Activated CD8-positive, alpha-beta memory T cell treated with anti-CD3 and anti-CD28 coated beads, Interleukin-2, amount 50 U/mL, for 1 hour (primary cell): Measurements from ENCODE around the gene B4GALT5.

ENCODE experiments used
- DNase-seq: peaks from one replicate; pipeline ENCODE4 v3.0.0-alpha.2; 2020; ENCODE audit errors: extremely low read depth

B4GALT5 gene

DNA sequence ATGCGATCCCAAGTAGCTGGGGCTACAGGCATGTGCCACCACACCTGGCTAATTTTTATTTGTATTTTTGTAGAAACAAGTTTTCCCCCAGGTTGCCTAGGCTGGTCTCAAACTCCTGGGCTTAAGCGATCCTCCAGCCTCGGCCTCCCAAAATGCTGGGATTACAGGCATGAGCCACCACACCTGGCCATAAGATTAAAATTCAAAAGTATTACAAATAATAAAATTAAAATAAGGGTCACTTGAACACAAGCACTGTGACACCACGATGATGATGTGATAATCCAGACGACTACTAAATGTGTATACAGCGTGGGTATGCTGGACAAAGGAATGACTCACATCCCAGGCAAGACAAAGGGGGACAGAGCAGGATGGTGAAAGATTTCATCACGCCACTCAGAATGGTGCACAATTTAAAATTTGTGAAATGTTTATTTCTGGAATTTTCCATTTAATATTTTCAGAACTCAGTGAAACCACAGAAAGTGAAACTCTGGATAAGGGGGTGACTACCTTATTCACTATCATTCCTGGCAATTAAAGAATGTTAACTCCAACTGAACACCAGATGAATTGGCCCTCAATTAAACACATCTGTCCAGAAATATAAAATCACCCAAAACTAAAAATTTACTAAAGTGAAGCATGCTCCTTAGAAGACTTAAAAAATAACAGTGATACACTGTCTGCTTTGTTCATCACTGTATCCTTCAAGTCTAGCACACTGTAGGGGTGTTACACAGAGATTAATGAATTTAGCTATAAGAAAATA lies 13.1 kb downstream of the B4GALT5 start:
- no peak for DNase-seq

DNA sequence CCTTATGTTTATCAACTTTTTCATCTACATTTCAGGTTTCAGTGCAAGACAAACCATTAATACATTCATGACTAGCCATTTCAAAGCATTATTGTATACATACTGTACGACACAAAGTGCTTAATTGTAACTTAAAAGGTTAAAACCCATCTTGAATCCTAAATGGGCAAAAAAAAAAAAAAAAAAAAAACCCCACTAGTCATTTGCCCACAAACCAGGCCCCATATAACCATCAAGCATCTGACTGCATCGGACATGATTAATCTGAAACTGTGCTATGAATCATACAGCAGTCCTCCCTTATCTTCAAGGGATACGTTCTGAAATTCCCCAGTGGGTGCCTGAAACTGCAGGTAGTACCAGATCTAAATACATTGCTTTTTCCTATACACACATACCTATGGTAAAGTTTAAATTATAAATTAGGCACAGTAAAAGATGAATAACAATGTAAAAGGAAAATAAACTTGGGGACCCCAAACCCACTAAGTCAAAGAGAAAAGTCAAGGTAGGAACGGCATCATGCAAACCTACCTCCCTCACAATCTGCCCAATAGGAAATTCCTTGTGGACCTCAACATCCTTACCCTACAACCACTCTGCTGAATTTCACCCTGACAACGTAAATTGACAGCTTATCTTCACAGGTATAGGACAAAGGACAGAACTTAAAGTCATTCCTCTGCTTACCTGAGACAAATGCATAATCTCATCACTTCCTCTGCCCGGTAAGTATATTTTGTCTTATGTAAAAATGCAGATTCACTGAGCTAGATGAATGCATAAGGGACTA lies 14.3 kb downstream of the B4GALT5 start:
- DNase-seq, result no peak

DNA sequence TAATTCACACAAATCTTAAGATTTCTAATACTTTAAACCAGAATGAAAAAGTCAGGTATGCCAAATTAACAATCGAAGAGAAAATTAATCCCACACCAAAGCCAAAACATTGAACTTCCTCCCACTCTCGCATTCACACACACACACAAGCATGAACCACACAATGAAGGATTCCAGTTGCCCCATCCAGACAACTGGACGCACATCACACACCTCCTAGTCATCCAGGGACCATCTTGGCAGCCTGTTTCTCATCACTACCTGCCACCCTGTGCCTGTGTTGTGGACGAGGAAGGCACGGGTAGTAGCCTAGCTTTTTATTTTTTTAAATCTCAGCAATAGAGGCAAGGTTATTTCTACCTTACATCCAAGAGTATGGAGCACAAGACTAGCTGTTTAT lies 15.2 kb downstream of the B4GALT5 start:
- no peak for DNase-seq

DNA sequence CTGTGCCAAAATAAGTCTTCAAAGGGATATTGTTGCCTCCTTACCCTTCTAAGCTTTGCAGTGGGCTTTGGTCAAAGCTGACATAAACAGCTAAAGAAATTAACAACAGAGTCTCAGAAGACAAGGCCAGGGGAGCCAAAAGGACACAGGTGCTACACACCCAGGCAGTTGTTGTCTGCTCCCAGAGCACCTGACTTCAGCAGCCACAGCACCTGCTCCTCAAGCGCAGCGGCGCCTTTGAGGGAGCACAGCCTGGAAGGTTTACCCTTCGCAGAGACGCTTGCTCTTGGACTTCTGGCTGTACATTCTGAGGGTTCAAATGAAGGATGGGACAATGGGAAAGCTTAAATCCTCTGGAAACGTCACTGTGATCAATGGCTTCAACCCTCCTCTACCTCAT lies 16.6 kb downstream of the B4GALT5 start:
- DNase-seq, result no peak

DNA sequence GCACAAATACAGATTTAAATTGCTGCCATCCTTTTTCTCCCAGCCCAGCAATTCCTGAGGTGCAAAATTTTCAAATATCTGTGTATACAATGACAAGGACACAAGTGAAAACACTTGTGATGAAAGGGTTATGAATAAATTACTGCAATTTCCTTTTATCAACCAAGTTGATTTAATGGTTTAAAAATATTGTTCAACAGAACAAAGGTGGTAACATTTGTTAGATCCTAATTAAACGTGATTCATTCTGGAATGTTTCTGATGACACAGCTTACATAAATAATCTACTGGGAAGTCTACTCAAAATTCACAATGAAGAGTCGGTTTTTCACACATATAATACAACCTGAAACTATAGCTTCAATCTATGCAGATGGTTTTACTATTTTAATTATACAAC lies 17.1 kb downstream of the B4GALT5 start:
- no peak for DNase-seq

DNA sequence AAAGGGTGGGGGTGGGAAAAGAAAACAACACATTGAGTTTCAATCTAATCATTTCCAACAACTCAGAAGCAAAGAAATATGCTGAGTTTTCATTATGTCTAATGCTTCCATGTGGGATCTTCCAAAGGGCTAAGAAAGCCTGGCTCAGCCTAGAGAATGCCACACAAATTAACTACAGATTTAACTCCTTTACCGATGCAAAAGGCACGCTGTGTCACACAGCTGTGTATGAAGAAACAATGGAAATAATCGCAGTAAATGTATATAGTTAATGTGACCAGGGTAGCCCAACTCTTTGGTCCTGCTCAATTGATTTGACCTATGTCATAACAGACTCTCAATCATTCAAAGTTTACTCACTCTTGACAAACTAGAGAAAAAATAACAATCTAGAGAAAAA lies 17.8 kb downstream of the B4GALT5 start:
- no peak for DNase-seq

DNA sequence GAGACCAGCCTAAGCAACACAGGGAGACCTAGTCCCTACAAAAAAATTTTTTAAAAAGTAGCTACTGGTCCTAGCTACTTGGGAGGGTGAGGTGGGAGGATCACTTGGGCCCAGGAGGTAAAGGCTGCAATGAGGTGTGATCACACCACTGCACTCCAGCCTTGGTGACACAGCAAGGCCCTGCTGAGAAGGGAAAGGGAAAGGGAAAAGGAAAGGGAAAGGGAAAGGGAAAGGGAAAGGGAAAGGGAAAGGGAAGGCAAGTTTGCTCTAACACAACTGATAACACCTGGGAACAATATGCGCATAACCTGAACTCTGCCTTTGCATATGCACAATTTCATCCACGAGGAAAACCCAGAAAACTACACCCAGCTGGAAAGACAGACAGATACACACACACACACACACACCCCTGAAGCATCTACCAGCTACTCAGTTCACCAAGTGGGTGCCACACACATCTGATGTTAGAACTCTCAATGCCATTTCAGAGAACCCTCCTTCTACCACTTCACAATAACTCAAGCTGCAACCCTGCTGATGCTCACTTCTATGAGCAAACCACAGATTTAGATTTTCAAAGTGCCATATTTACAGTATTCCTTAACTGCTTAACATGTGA lies 19.1 kb downstream of the B4GALT5 start:
- DNase-seq, result no peak

DNA sequence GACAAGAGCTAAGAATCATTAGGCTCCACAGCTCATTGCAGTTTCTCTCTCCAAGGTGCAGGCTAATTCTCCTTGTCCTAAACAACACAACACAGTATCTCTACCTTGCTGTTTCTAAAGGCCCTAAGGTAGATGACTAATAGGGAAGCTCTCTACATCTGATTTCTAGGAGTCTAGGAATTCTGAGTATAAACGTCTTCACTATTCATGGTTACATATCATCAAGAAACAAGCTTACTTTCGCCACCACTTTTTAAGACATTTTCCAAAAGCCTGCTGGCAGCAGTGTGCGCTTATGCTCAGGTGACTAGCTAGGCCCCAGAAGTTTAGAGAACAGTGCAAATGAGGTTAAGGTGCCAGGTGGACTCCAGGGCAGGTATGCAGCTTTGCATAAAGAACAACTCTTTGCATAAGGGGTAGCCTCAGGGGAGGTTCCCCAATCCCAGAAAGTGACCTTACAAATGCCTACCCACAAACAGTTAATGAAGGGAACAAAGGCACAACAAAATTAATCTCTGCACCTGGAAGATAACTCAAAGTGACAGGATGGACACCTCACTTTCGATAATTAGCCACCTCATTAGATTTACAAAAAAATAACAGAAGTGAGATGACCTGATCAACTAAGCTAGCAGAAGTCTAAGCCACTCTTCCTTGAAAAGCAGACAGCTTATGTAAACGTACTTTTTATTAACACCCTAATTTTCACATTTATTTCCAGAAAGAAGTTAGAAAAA lies 20.1 kb downstream of the B4GALT5 start:
- DNase-seq, result no peak

DNA sequence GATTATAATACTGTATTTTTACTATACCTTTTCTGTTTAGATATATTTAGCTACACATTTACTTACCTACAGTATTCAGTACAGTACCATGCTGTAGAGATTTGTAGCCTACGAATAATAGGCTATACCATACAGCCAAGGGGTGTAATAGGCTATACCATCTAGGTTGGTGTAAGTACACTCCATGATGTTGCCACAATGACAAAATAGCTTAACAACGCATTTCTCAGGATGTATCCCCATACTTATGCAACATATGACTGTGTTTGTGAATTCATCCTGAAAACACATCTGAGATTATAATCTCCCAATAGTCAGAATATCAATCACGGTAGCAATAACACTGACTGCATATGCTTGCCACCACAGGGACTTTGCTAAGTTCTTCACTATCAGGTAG lies 20.7 kb downstream of the B4GALT5 start:
- no peak for DNase-seq

DNA sequence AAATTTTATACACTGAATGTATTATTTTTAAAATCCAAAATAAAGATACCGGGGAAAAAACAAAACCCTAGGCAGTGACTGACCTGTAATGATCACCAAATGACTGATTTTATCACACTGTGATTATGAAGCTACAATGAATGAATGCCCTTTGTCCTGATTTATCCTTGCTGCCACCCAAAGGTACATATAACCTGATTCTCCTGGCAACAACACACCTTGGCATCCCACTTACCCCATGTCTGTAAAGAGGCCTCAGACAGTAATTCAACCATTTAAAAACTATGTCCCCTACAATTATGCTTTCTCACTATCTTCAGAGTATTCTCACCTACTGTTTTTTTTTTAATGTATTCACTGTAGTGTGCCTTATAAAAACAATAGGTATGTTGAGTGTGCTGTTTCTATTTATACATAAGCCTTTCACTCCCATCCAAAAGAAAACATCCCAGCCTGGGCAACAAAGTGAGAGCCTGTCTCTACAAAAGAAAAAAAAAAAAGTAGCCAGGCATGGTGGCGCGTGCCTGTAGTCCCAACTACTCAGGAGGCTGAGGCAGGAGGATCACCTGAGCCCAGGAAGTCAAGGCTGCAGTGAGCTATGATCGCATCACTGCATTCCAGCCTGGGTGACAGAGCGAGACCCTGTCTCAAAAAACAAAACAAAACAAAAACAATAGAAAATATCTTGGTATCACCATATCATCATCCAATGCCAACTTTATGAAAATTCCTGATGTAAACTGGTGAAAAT lies 21.7 kb downstream of the B4GALT5 start:
- no peak for DNase-seq

DNA sequence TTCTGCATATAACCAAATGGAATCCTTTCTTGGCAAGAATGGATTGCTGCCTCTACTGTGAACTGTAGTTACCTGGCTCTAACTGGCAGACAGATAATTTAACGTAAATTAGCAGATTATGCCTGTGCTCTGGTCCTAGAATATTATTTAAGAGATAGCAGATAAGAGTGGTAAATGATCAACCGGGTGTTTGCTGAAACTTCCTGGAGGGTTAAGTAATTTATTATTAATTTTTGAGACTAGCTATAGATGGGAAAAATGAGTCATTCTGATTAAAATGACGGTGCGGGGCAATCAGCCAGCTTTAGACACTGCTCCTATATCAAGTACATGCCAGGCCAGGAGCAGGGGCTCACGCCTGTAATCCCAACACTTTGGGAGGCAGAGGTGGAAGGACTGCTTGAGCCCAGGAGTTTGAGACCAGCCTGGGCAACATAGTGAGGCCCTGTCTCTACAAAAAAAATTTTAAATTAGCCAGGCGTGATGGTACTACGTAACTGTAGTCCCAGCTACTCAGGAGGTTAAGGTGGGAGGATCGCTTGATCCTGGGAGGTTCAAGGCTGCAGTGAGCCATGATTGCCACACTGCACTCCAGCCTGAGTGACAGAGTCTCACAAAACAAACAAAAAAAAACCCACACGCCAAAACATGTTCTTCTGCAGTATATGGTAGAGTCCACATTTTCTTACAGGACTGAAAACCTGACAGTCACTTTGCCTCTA lies 22.6 kb downstream of the B4GALT5 start:
- DNase-seq, result no peak

DNA sequence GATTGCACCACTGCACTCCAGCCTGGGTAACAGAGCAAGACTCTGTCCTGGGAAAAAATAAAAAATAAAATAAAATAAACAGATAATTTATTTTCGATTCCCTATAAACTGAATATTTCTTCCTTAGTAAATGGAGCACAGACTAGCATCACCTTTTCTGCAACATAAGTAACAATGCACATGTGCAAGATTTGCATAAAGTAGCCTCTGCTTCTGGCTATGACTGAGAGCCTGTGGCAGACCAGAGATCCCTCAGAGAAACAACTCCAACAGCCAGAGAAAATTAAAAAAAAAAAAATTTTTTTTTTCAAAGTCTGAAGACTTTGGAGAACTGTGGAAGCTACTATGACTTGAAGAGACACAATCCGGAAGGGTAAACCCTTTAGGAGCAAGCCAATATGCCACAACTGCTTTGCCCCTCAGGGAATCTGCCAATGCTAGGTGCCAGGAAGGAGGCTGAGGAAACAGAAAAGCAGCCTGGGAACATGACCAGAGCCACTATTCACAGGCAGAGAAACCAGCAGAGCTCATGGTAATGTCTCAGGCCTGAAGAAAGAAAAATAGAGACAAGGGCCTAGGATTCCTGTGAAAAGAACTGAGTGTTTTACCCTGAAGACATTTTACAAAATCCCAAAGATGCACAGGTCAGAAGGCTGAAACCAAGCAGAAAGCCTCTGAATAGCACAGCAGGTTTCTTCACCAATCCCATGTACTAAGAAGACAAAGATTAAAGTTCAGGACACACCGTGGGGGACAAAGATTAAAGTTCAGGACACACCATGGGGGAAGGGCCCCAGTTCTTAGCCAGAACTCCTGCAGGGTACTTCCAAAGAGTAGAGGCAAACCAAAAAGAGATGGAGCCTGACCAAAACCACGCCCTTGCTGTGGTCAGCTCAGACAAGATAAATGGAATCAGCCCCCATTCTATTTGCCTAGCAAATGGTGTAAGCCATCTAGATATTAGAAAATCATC lies 25.8 kb downstream of the B4GALT5 start:
- no peak for DNase-seq

DNA sequence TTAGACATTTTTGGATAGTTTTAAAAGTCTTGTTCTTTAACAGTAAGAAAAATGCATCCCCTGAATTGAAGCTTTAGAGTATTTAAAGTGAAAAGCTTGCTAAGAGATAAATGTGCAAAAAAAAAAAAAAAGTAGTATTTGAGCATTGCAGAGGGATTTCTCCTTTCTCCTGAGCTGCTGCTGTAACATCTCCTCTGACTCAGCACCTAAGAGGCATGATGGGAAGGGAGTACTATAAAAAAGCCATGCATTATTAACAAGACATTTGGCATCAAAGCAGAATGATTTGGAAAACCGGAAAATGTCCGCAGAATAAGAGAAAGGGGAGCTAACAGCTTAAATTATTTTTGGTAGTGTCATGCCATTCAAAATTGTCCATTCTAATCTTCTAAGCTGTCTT lies 27.9 kb downstream of the B4GALT5 start:
- no peak for DNase-seq

DNA sequence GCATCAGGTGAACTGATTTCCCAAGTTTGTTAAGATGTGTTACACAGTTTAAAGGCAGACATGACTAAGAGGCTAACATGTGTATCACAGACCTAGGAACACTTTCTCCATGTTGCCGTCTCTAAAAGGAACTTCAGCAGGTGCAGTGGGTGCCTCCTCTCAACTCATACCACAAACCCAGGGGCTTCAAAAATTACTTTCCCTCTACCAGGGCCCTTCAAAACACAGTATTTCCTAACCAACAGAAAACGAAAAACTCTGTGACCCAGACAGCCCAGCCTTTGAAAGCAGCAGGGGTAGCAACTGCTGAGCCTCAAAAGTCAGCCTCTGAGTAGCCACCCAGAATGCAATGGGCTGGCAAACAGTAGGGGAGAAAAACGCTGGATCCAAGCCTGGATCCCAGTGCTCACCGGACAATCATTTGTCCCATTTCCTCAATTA lies 28.5 kb downstream of the B4GALT5 start:
- DNase-seq, result no peak

DNA sequence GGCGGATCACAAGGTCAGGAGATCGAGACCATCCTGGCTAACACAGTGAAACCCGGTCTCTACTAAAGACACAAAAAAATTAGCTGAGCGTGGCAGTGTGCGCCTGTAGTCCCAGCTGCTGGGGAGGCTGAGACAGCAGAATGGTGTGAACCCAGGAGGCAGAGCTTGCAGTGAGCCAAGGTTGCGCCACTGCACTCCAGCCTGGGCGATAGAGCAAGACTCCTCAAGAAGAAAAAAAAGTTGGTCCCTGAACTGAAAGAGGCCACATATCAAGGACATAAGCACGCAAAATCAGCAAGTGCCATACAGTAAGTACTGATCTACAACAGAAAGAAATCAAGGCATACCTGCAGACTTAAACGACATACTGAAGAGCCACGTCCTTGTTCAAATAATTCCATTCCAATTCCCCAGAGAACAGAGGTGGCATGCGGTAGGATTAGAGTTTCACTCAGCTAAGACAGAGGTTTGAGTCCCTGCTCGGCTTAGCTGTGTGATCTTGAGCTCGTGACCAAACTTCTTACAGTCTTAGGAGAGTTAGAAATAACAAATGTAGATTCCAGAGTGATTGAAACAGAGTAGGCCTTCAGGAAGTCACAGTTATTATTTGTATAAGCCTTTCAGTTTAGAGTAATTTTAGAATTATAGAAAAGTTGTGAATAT lies 29.2 kb downstream of the B4GALT5 start:
- DNase-seq, result no peak

DNA sequence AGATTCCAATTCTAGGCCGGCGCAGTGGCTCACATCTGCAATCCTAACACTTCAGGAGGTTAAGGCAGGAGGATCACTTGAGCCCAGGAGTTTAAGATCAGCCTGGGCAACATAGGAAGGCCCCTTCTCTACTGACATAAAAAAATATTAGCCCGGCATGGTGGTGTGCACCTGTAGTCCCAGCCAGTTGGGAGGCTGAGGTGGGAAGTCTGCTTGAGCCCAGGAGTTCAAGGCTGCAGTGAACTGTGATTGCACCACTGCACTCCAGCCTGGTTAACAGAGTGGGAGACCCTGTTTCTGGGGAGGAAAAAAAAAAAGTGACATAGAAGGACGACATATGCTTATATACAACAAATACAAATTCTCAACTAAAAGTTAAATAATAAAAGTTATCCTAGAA lies 30.9 kb downstream of the B4GALT5 start:
- DNase-seq, result no peak

DNA sequence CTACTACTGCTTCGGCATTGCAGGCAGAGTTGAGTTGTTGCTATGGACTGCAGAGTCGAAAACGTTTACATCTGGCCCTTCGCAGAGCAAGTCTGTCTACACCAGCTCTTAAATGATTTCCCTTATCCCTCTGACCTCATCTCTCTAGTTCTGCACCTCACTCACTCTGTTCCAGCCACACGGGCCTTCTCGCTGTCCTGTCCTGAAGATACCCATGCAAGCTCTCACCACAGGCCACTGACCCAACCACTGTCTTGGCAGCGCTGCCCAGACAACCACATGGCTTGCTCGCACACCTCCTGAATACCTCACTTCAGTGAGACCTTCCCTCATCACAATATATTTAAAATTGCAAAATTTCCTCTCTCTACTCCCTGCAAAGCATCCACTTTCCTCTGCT lies 31.4 kb downstream of the B4GALT5 start:
- DNase-seq, result no peak

DNA sequence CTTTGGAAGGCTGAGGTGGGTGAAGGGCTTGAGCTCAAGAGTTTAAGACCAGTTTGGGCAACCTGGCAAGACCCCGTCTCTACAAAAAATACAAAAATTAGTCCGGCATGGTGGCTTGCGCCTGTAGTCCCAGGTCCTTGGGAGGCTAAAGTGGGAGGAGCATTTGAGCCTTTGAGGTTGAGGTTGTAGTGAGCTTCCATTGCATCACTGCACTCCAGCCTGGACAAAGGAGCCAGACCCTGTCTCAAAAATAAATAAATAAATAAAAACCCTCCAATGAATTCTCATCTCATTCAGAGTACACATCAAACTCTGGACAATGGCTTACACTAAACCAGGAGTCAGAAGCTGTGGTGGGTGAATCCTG lies 31.8 kb downstream of the B4GALT5 start:
- DNase-seq, result no peak

DNA sequence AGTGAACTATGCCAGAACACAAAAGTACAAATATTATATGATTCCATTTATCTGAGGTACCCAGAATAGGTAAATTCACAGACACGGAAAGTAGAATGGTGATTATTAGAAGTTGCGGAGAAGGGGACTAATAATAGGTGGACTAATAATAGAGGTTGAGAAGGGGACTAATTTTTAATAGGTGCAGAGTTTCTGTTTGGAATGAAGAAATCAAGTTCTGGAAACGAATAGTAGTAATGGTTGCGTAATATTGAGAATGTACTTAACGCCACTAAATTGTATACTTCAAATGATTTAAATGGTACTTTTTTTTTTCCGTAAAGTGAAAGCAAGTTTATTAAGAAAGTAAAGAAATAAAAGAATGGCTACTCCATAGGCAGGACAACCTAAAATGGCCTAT lies 33.2 kb downstream of the B4GALT5 start:
- no peak for DNase-seq
